A673 (cell line): Measurements from ENCODE around the gene RNF187. TPM values are rescaled to one million over a fixed set of nuclear protein-coding genes. Genes with fewer than 3 reads are reported as not detected.

ENCODE experiments used
- BruUV-seq: library from RNA; stranded (reverse); fragments of 400-500 nt; replicated peaks from 2 replicates; lab custom pipeline; 2021; lab: Mats Ljungman, UMichigan
- CTCF ChIA-PET: fragments of 300-600 bp; sonication (Branson Sonifier 250); formaldehyde crosslinking; loops from one replicate; lab custom pipeline; 2022; ENCODE audit warnings: antibody characterized with exemption; lab: Charles Lee
- POLR2A ChIA-PET: fragments of 300-600 bp; sonication (Branson Sonifier 250); formaldehyde crosslinking; loops from one replicate; lab custom pipeline; 2022; ENCODE audit warnings: antibody characterized with exemption; ENCODE audit not compliant: low non-redundant PET; lab: Charles Lee
- DNase-seq: peaks from one replicate; pipeline ENCODE4 v3.0.0-alpha.2; 2015; ENCODE audit warnings: low spot score
- H3K27ac ChIP-seq: fragments of 200-600 bp; sonication (generic); 2 replicates; pipeline ENCODE4 v1.5.1; 2016; ENCODE audit warnings: mixed run types, low read depth, mild to moderate bottlenecking, mixed read lengths, antibody characterized with exemption, low read length; ENCODE audit not compliant: poor library complexity, severe bottlenecking
- H3K27me3 ChIP-seq: fragments of 200-600 bp; sonication (generic); replicated peaks from 2 replicates; pipeline ENCODE4 v1.6.1; 2017; ENCODE audit warnings: mixed run types, low read depth, mild to moderate bottlenecking, mixed read lengths, antibody characterized with exemption, low read length; ENCODE audit not compliant: insufficient read depth, poor library complexity
- H3K36me3 ChIP-seq: fragments of 200-600 bp; sonication (generic); 2 replicates; pipeline ENCODE4 v1.6.1; 2016; ENCODE audit warnings: mixed run types, mild to moderate bottlenecking, mixed read lengths, antibody characterized with exemption, low read length; ENCODE audit not compliant: insufficient read depth, poor library complexity, severe bottlenecking
- H3K4me1 ChIP-seq: fragments of 200-600 bp; sonication (generic); 2 replicates; pipeline ENCODE4 v1.6.1; 2017; ENCODE audit warnings: mixed run types, mild to moderate bottlenecking, mixed read lengths, antibody characterized with exemption, low read length; ENCODE audit not compliant: insufficient read depth, poor library complexity, severe bottlenecking
- H3K4me3 ChIP-seq: fragments of 200-600 bp; sonication (generic); 2 replicates; pipeline ENCODE4 v1.5.1; 2016; ENCODE audit warnings: low read depth, mixed run types, mild to moderate bottlenecking, mixed read lengths, low read length; ENCODE audit not compliant: poor library complexity, severe bottlenecking
- H3K9me3 ChIP-seq: fragments of 200-600 bp; sonication (generic); 2 replicates; pipeline ENCODE4 v1.6.1; 2016; ENCODE audit warnings: mixed run types, low read depth, mild to moderate bottlenecking, mixed read lengths, antibody characterized with exemption, low read length; ENCODE audit not compliant: poor library complexity, severe bottlenecking
- EZH2 ChIP-seq: fragments of 200-600 bp; sonication (generic); IDR thresholded peaks from 2 replicates; pipeline ENCODE4 v1.6.1; 2017; ENCODE audit warnings: borderline replicate concordance, low read depth, mild to moderate bottlenecking, mixed read lengths, antibody characterized with exemption, low read length; ENCODE audit not compliant: poor library complexity, severe bottlenecking
- intact Hi-C: fragments of 100-400 bp; cut with micrococcal nuclease; formaldehyde crosslinking; loops from one replicate; pipeline ENCODE4 v1.10.0; 2022; ENCODE audit not compliant: unreplicated experiment
- total RNA-seq: library from RNA; stranded (reverse); gene quantifications from 2 replicates; pipeline ENCODE4 v1.2.3, GENCODE V29; 2021
- TF ChIP-seq, protein P1 (sequence below): fragments of 300-800, 200-600 bp; sonication (generic); conservative IDR thresholded peaks from 2 replicates; pipeline ENCODE4 v1.5.1; 2017; ENCODE audit warnings: low read depth, mild to moderate bottlenecking, antibody characterized with exemption, low read length, moderate library complexity, mixed read lengths

The RNF187 gene
- total RNA-seq, 1 experiment from 2014 or later: 146 TPM

DNA sequence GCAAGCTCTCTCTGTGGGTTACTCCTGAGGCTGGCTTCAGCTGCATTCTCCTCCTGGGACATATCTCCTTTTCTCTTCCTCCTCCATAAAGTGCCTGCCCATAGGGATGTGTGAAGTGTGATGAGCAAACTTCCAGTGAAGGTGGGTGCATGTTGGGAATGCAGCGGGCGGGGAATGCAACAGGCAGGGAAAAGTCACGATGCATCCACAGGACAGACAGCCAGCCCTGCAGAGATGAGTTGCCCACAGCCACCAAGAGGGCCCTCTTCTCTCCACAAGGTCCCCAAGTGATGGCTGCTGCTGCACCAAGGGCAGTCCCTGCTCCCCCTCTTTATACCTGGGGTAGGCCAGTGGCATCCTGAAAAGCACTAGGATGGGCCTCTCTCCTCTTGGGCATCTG, 33.6 kb upstream of the RNF187 start:
- Histone ChIP-seq H3K9me3 (no peaks in the 10 kb centered on the region), H3K4me1 (peaks cover 11% of the 10 kb centered on the region), H3K27me3 (no peaks in the 10 kb centered on the region), H3K4me3 (no peak overlapping the region), H3K36me3 (no peaks in the 10 kb centered on the region), H3K27ac (no peak overlapping the region)
- CTCF ChIA-PET: no interaction called here
- BruUV-seq: no TSS peak
- POLR2A ChIA-PET: no interaction called here
- no peak for TF ChIP-seq EZH2
- TF ChIP-seq, protein P1, sequence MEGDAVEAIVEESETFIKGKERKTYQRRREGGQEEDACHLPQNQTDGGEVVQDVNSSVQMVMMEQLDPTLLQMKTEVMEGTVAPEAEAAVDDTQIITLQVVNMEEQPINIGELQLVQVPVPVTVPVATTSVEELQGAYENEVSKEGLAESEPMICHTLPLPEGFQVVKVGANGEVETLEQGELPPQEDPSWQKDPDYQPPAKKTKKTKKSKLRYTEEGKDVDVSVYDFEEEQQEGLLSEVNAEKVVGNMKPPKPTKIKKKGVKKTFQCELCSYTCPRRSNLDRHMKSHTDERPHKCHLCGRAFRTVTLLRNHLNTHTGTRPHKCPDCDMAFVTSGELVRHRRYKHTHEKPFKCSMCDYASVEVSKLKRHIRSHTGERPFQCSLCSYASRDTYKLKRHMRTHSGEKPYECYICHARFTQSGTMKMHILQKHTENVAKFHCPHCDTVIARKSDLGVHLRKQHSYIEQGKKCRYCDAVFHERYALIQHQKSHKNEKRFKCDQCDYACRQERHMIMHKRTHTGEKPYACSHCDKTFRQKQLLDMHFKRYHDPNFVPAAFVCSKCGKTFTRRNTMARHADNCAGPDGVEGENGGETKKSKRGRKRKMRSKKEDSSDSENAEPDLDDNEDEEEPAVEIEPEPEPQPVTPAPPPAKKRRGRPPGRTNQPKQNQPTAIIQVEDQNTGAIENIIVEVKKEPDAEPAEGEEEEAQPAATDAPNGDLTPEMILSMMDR: no peak
- intact Hi-C loops: no loop called here
- DNase-seq: no peak

DNA sequence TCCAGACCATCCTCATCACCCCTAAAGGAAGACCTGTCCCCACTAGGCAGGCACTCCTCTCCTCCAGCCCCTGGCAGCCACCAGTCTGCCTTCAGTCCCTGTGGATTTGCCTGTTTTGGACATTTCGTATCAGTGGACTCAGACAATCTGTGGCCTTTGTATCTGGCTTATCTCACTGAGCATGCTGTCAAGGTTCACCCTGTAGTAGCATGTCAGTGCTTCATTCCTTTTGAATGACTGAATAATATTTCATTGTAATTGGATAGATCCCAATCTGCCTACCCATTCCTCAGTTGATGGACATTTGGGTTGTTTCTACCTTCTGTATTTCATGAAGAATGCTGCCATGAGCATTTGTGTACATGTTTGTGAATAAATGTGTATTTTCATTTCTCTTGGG, 32.9 kb upstream of the RNF187 start:
- no peak overlapping the region for H3K27ac ChIP-seq
- CTCF ChIA-PET: no interaction called here
- no peaks in the 10 kb centered on the region for H3K36me3 ChIP-seq
- BruUV-seq: no TSS peak
- H3K27me3 ChIP-seq: no peaks in the 10 kb centered on the region
- H3K4me1 ChIP-seq: peaks cover 11% of the 10 kb centered on the region
- intact Hi-C loops: no loop called here
- H3K4me3 ChIP-seq: no peak overlapping the region
- no peaks in the 10 kb centered on the region for H3K9me3 ChIP-seq
- DNase-seq: no peak
- TF ChIP-seq EZH2: no peak
- TF ChIP-seq, protein P1: no peak
- POLR2A ChIA-PET: no interaction called here

DNA sequence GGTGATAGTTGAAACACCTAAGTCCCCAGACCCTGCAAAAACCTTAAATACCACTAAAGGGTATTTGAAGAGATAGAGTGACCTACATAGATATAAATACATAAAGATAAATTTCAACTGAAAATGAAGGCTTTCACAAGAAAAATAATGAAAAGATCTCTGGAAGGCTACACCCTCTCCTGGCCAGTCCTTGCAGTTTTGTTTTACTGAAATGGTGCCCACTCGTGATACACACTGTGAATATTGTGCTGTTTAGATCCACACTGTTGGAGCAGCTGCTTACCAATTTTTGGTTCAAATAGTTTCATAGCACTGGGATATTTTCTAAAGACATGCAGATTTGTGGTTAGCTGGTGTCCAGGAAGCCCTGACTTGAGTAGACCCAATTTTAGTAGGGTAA, 31.5 kb upstream of the RNF187 start:
- H3K4me3 ChIP-seq: peak overlapping the region; percentile 84
- peaks cover 11% of the 10 kb centered on the region for H3K4me1 ChIP-seq
- CTCF ChIA-PET: no interaction called here
- no peak for TF ChIP-seq EZH2
- TF ChIP-seq, protein P1: peak; percentile 31; the same call in 1 of the 2 replicates
- H3K27ac ChIP-seq: no peak overlapping the region
- H3K36me3 ChIP-seq: no peaks in the 10 kb centered on the region
- peaks cover 5% of the 10 kb centered on the region for H3K27me3 ChIP-seq
- POLR2A ChIA-PET: no interaction called here
- intact Hi-C loops: no loop called here
- no peaks in the 10 kb centered on the region for H3K9me3 ChIP-seq
- DNase-seq: no peak
- BruUV-seq: no TSS peak
